ENCODE results near the gene LCOR. TPM values are rescaled to one million over a fixed set of nuclear protein-coding genes. Genes with fewer than 3 reads are reported as not detected.
"Not testable (repeated sequence)": the region's sequence is repeated elsewhere in the genome, so short reads cannot be mapped to it uniquely, and the experiment has no call there.

Gene LCOR
- total RNA-seq, 1 experiment from 2014 or later: 23.9 TPM

DNA sequence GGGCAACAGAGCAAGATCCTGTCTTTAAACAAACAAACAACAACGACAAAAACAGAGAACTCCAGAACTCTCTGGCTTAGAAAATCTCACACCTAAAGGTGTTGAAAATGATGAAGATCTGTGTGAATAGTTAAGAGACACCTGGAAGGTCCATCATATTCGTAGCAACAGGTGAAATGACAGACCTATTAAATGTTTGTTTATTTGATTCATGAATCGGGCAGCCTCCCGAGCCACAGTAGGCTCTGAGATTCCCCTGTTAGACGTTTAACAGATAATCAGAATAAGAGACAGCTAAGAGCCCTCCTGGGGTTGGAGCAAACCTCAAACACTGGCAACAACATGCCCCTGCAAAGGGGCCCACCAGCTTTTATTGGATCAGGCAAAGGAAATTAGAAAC, 103.7 kb downstream of the LCOR start:
- H3K27ac Mint-ChIP-seq: no peak overlapping the region; the same call in 1 of the 2 replicates
- CTCF ChIA-PET: interaction anchor here (2.1 kb wide), 1 partner anchor 89 kb away, joined by 5 read pairs; no protein-coding TSS in a partner anchor

DNA sequence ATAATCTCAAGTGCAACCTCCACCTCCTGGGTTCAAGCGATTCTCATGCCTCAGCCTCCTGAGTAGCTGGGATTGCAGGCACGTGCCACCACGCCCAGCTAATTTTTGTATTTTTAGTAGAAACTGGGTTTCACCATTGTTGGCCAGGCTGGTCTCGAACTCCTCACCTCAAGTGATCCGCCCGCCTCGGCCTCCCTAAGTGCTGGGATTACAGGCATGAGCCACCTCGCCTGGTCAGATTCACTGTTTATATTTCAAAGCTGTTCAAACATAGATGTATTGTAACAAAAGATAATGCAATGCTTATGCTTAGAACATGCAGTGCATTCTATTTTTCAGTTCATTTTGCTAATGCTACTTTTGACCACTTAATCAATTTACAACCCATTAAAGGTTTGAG, 111.1 kb downstream of the LCOR start:
- peaks cover 11% of the 10 kb centered on the region for H3K9me3 Mint-ChIP-seq
- H3K4me3 Mint-ChIP-seq; H3K27ac Mint-ChIP-seq; H3K4me1 Mint-ChIP-seq; CTCF ChIA-PET; DNase-seq (ENCODE audit: low spot score); ATAC-seq; POLR2A ChIA-PET; H3K27me3 Mint-ChIP-seq (ENCODE audit: low read depth): not testable (repeated sequence)
- H3K36me3 Mint-ChIP-seq: peaks cover 18% of the 10 kb centered on the region

More for the DNA sequence above, 103.7 kb downstream of the LCOR start:
- Mint-ChIP-seq H3K27me3 (ENCODE audit: low read depth) (no peaks in the 10 kb centered on the region), H3K4me1 (no peaks in the 10 kb centered on the region), H3K4me3 (no peak overlapping the region), H3K36me3 (peaks cover 19% of the 10 kb centered on the region), H3K9me3 (peaks cover 11% of the 10 kb centered on the region)
- TF ChIP-seq ELF4 (CRISPR knock-in tag; IDR thresholded peaks at IDR 0.05; ENCODE audit: low read depth): no peak
- no peak for TF ChIP-seq TP53 (CRISPR knock-in tag; IDR thresholded peaks at IDR 0.05)
- TF ChIP-seq CREM (CRISPR knock-in tag; IDR thresholded peaks at IDR 0.05): no peak
- TF ChIP-seq, protein P1, sequence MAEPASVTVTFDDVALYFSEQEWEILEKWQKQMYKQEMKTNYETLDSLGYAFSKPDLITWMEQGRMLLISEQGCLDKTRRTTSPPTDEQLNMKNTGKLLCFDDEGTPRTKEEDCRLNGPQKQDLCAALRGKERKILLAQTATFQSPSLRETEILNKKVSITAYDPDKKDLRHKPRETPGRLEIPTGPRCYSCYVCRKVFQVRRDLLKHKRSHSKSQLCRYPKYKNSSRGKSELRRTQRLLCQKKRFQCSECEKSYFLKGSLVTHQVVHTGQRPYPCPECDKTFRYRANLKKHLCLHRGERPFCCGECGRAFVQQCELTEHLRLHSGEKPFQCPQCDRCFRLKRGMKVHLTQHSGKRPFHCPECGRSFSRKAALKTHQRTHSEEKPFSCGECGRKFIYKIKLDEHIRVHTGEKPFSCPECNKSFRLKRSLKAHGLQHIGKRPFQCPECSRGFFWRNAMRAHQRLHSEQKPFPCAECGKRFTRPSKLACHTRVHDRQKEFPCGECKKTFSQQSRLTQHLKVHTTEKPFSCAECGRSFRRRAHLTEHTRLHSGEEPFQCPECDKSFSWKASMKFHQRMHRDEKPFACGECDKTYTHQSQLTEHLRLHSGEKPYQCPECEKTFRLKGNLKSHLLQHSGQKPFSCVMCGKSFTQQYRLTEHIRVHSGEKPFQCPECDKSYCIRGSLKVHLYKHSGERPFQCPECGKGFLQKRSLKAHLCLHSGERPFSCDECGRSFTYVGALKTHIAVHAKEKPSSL (CRISPR knock-in tag; conservative IDR thresholded peaks at IDR 0.05): no peak
- TF ChIP-seq, protein P2, sequence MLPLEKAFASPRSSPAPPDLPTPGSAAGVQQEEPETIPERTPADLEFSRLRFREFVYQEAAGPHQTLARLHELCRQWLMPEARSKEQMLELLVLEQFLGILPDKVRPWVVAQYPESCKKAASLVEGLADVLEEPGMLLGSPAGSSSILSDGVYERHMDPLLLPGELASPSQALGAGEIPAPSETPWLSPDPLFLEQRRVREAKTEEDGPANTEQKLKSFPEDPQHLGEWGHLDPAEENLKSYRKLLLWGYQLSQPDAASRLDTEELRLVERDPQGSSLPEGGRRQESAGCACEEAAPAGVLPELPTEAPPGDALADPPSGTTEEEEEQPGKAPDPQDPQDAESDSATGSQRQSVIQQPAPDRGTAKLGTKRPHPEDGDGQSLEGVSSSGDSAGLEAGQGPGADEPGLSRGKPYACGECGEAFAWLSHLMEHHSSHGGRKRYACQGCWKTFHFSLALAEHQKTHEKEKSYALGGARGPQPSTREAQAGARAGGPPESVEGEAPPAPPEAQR (CRISPR knock-in tag; IDR thresholded peaks at IDR 0.05): no peak
- TF ChIP-seq PRRX2 (CRISPR knock-in tag; IDR thresholded peaks at IDR 0.05): no peak
- TF ChIP-seq CBFB (CRISPR knock-in tag; IDR thresholded peaks at IDR 0.05; ENCODE audit: low read depth): no peak
- no peak for TF ChIP-seq NR2C2 (CRISPR knock-in tag; IDR thresholded peaks at IDR 0.05)
- no peak for TF ChIP-seq ZNF423 (CRISPR knock-in tag; IDR thresholded peaks at IDR 0.05)
- no peak for TF ChIP-seq ZNF138 (CRISPR knock-in tag; conservative IDR thresholded peaks at IDR 0.05)
- TF ChIP-seq, protein P3, sequence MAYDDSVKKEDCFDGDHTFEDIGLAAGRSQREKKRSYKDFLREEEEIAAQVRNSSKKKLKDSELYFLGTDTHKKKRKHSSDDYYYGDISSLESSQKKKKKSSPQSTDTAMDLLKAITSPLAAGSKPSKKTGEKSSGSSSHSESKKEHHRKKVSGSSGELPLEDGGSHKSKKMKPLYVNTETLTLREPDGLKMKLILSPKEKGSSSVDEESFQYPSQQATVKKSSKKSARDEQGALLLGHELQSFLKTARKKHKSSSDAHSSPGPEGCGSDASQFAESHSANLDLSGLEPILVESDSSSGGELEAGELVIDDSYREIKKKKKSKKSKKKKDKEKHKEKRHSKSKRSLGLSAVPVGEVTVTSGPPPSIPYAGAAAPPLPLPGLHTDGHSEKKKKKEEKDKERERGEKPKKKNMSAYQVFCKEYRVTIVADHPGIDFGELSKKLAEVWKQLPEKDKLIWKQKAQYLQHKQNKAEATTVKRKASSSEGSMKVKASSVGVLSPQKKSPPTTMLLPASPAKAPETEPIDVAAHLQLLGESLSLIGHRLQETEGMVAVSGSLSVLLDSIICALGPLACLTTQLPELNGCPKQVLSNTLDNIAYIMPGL (CRISPR knock-in tag; IDR thresholded peaks at IDR 0.05): no peak
- TF ChIP-seq CREB1 (CRISPR knock-in tag; IDR thresholded peaks at IDR 0.05): no peak
- TF ChIP-seq NFE2L1 (CRISPR knock-in tag; IDR thresholded peaks at IDR 0.05): no peak
- TF ChIP-seq, protein P4, sequence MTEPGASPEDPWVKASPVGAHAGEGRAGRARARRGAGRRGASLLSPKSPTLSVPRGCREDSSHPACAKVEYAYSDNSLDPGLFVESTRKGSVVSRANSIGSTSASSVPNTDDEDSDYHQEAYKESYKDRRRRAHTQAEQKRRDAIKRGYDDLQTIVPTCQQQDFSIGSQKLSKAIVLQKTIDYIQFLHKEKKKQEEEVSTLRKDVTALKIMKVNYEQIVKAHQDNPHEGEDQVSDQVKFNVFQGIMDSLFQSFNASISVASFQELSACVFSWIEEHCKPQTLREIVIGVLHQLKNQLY (CRISPR knock-in tag; IDR thresholded peaks at IDR 0.05): no peak
- TF ChIP-seq, protein P5, sequence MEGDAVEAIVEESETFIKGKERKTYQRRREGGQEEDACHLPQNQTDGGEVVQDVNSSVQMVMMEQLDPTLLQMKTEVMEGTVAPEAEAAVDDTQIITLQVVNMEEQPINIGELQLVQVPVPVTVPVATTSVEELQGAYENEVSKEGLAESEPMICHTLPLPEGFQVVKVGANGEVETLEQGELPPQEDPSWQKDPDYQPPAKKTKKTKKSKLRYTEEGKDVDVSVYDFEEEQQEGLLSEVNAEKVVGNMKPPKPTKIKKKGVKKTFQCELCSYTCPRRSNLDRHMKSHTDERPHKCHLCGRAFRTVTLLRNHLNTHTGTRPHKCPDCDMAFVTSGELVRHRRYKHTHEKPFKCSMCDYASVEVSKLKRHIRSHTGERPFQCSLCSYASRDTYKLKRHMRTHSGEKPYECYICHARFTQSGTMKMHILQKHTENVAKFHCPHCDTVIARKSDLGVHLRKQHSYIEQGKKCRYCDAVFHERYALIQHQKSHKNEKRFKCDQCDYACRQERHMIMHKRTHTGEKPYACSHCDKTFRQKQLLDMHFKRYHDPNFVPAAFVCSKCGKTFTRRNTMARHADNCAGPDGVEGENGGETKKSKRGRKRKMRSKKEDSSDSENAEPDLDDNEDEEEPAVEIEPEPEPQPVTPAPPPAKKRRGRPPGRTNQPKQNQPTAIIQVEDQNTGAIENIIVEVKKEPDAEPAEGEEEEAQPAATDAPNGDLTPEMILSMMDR (IDR thresholded peaks at IDR 0.05): no peak
- ATAC-seq (no peak), DNase-seq (ENCODE audit: low spot score) (no peak)
- POLR2A ChIA-PET: no interaction called here

DNA sequence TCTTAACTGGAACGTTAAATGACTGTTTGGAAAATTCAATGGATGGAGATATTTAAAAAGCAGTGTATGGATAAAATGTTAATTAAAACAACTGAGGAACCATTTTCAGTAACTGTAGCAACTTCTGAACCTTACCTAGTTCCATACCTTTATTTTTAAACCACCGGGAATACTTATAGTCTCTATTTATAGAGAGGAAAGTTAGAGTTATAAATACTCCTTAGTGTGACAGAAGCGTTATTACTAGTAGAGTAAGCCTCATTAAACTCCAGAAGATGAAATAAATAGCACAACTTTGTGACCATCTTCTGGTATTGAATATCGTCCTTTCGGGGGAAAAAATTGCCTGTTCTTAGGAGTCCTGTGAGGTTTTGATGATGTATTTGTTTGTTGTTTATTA, 114.9 kb downstream of the LCOR start:
- no peaks in the 10 kb centered on the region for H3K4me1 Mint-ChIP-seq
- ChIA-PET CTCF (no interaction called here), POLR2A (no interaction called here)
- no peak overlapping the region for H3K27ac Mint-ChIP-seq
- no peaks in the 10 kb centered on the region for H3K27me3 Mint-ChIP-seq (ENCODE audit: low read depth)
- H3K9me3 Mint-ChIP-seq: no peaks in the 10 kb centered on the region
- no peak overlapping the region for H3K4me3 Mint-ChIP-seq
- DNase-seq (ENCODE audit: low spot score): no peak
- no peak for ATAC-seq
- H3K36me3 Mint-ChIP-seq: peaks cover 3% of the 10 kb centered on the region; the same call in 1 of the 2 replicates
- TF ChIP-seq, protein P6, sequence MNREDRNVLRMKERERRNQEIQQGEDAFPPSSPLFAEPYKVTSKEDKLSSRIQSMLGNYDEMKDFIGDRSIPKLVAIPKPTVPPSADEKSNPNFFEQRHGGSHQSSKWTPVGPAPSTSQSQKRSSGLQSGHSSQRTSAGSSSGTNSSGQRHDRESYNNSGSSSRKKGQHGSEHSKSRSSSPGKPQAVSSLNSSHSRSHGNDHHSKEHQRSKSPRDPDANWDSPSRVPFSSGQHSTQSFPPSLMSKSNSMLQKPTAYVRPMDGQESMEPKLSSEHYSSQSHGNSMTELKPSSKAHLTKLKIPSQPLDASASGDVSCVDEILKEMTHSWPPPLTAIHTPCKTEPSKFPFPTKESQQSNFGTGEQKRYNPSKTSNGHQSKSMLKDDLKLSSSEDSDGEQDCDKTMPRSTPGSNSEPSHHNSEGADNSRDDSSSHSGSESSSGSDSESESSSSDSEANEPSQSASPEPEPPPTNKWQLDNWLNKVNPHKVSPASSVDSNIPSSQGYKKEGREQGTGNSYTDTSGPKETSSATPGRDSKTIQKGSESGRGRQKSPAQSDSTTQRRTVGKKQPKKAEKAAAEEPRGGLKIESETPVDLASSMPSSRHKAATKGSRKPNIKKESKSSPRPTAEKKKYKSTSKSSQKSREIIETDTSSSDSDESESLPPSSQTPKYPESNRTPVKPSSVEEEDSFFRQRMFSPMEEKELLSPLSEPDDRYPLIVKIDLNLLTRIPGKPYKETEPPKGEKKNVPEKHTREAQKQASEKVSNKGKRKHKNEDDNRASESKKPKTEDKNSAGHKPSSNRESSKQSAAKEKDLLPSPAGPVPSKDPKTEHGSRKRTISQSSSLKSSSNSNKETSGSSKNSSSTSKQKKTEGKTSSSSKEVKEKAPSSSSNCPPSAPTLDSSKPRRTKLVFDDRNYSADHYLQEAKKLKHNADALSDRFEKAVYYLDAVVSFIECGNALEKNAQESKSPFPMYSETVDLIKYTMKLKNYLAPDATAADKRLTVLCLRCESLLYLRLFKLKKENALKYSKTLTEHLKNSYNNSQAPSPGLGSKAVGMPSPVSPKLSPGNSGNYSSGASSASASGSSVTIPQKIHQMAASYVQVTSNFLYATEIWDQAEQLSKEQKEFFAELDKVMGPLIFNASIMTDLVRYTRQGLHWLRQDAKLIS (CRISPR knock-in tag; IDR thresholded peaks at IDR 0.05; ENCODE audit: borderline replicate concordance): no peak
- no peak for TF ChIP-seq ESRRA (CRISPR knock-in tag; IDR thresholded peaks at IDR 0.05; ENCODE audit: borderline replicate concordance)
- TF ChIP-seq, protein P7, sequence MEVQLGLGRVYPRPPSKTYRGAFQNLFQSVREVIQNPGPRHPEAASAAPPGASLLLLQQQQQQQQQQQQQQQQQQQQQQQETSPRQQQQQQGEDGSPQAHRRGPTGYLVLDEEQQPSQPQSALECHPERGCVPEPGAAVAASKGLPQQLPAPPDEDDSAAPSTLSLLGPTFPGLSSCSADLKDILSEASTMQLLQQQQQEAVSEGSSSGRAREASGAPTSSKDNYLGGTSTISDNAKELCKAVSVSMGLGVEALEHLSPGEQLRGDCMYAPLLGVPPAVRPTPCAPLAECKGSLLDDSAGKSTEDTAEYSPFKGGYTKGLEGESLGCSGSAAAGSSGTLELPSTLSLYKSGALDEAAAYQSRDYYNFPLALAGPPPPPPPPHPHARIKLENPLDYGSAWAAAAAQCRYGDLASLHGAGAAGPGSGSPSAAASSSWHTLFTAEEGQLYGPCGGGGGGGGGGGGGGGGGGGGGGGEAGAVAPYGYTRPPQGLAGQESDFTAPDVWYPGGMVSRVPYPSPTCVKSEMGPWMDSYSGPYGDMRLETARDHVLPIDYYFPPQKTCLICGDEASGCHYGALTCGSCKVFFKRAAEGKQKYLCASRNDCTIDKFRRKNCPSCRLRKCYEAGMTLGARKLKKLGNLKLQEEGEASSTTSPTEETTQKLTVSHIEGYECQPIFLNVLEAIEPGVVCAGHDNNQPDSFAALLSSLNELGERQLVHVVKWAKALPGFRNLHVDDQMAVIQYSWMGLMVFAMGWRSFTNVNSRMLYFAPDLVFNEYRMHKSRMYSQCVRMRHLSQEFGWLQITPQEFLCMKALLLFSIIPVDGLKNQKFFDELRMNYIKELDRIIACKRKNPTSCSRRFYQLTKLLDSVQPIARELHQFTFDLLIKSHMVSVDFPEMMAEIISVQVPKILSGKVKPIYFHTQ (CRISPR knock-in tag; IDR thresholded peaks at IDR 0.05): no peak
